Uterus (tissue), 4 donors: ENCODE results near the gene STUB1. TPM values are rescaled to one million over a fixed set of nuclear protein-coding genes. Genes with fewer than 3 reads are reported as not detected.

Experiments used
- DNase-seq, 2 donors: peaks; one replicate each; pipeline ENCODE4 v3.0.0-alpha.2; 2019 to 2020
- H3K27ac ChIP-seq, 2 donors: fragments of 200-600 bp; sonication (generic); 1 replicate in 1 of 2; 2 replicates in 1 of 2; pipeline ENCODE4 v1.5.1; 2016 to 2018
- H3K27me3 ChIP-seq, 2 donors: fragments of 200-600 bp; sonication (generic); one replicate each; pipeline ENCODE4 v1.5.1; 2018 to 2019; ENCODE audit warnings: control low read depth in 1 of 2
- H3K36me3 ChIP-seq, 2 donors: fragments of 200-600 bp; sonication (generic); one replicate each; pipeline ENCODE4 v1.5.1; 2019; ENCODE audit warnings: control low read depth in 1 of 2
- H3K4me1 ChIP-seq, 2 donors: fragments of 200-600 bp; sonication (generic); one replicate each; pipeline ENCODE4 v1.5.1; 2018 to 2019; ENCODE audit warnings: control low read depth in 1 of 2
- H3K4me3 ChIP-seq, 2 donors: fragments of 200-600 bp; sonication (generic); 1 replicate in 1 of 2; 2 replicates in 1 of 2; pipeline ENCODE4 v1.5.1; 2018 to 2019; ENCODE audit warnings: mild to moderate bottlenecking in 1 of 2
- H3K9me3 ChIP-seq, 2 donors: fragments of 200-600 bp; sonication (generic); one replicate each; pipeline ENCODE4 v1.5.1; 2019; ENCODE audit warnings: control low read depth in 1 of 2
- CTCF ChIP-seq, 4 experiments: fragments of 200-600 bp in 2 of 4; fragments of 450-650 bp in 2 of 4; sonication (generic) in 2 of 4; IDR thresholded peaks; one replicate each; pipeline ENCODE4 v1.5.1; 2016 to 2019; ENCODE audit warnings: antibody characterized with exemption in 4 of 4, mild to moderate bottlenecking in 2 of 4, moderate library complexity in 1 of 4
- POLR2A ChIP-seq, 2 donors: fragments of 450-650 bp; IDR thresholded peaks; one replicate each; pipeline ENCODE4 v1.6.1; 2016; ENCODE audit warnings: antibody characterized with exemption in 2 of 2, mild to moderate bottlenecking in 1 of 2, moderate library complexity in 1 of 2
- intact Hi-C: fragments of 100-400 bp; cut with DNase I; formaldehyde crosslinking; loops from one replicate; pipeline ENCODE4 v1.15.1; 2023; ENCODE audit warnings: low total_unique reads
- total RNA-seq, 4 donors: library from RNA; depleted of rRNA in 3 of 4; stranded (reverse); fragments of >200 nt in 3 of 4; gene quantifications; one replicate each; pipeline versions ENCODE4 v1.1.0 to v1.2.4, GENCODE V29; 2014 to 2023
- donor health status: DM: yes; HTN: yes; CAD: no.

Gene STUB1
- total RNA-seq, 4 donors from 2014 or later: 62.7 to 212 (median 93.3) TPM

GRCh38 chr16:706189-707061 lies 26.2 kb downstream of the STUB1 start:
- TF ChIP-seq POLR2A (IDR thresholded peaks at IDR 0.05) (no peak), CTCF (IDR thresholded peaks at IDR 0.05) (no peak)
- H3K4me1 ChIP-seq: peaks cover 0 to 10% of the 10 kb centered on the region in 2 donors
- peaks cover 39 to 45% of the 10 kb centered on the region in 2 donors for H3K27me3 ChIP-seq
- H3K36me3 ChIP-seq: no peaks in the 10 kb centered on the region
- DNase-seq: no peak
- no peak overlapping the region for H3K4me3 ChIP-seq
- no peak overlapping the region for H3K27ac ChIP-seq
- intact Hi-C loops: no loop called here
- no peaks in the 10 kb centered on the region for H3K9me3 ChIP-seq

GRCh38 chr16:707062-707538 lies 26.9 kb downstream of the STUB1 start:
- Histone ChIP-seq H3K36me3 (no peaks in the 10 kb centered on the region), H3K4me1 (peaks cover 0 to 10% of the 10 kb centered on the region in 2 donors), H3K27ac (no peak overlapping the region), H3K4me3 (no peak overlapping the region), H3K27me3 (peaks cover 34 to 46% of the 10 kb centered on the region in 2 donors), H3K9me3 (no peaks in the 10 kb centered on the region)
- TF ChIP-seq CTCF (IDR thresholded peaks at IDR 0.05) (no peak), POLR2A (IDR thresholded peaks at IDR 0.05) (no peak)
- no peak for DNase-seq
- intact Hi-C loops: no loop called here

GRCh38 chr16:708019-708418 lies 27.8 kb downstream of the STUB1 start:
- intact Hi-C loops: no loop called here
- peaks cover 0 to 10% of the 10 kb centered on the region in 2 donors for H3K4me1 ChIP-seq
- no peak overlapping the region for H3K4me3 ChIP-seq
- TF ChIP-seq POLR2A (IDR thresholded peaks at IDR 0.05) (no peak), CTCF (IDR thresholded peaks at IDR 0.05) (no peak)
- no peak for DNase-seq
- H3K36me3 ChIP-seq: no peaks in the 10 kb centered on the region
- peaks cover 34 to 38% of the 10 kb centered on the region in 2 donors for H3K27me3 ChIP-seq
- no peak overlapping the region for H3K27ac ChIP-seq
- no peaks in the 10 kb centered on the region for H3K9me3 ChIP-seq

GRCh38 chr16:708959-709358 lies 28.7 kb downstream of the STUB1 start:
- Histone ChIP-seq H3K36me3 (no peaks in the 10 kb centered on the region), H3K4me3 (no peak overlapping the region), H3K4me1 (peaks cover 0 to 10% of the 10 kb centered on the region in 2 donors), H3K27me3 (peaks cover 31 to 38% of the 10 kb centered on the region in 2 donors), H3K9me3 (no peaks in the 10 kb centered on the region), H3K27ac (no peak overlapping the region)
- intact Hi-C loops: no loop called here
- DNase-seq: no peak
- no peak for TF ChIP-seq CTCF (IDR thresholded peaks at IDR 0.05)
- no peak for TF ChIP-seq POLR2A (IDR thresholded peaks at IDR 0.05)
